ENCODE data around the gene PRR23E.

PRR23E gene

DNA sequence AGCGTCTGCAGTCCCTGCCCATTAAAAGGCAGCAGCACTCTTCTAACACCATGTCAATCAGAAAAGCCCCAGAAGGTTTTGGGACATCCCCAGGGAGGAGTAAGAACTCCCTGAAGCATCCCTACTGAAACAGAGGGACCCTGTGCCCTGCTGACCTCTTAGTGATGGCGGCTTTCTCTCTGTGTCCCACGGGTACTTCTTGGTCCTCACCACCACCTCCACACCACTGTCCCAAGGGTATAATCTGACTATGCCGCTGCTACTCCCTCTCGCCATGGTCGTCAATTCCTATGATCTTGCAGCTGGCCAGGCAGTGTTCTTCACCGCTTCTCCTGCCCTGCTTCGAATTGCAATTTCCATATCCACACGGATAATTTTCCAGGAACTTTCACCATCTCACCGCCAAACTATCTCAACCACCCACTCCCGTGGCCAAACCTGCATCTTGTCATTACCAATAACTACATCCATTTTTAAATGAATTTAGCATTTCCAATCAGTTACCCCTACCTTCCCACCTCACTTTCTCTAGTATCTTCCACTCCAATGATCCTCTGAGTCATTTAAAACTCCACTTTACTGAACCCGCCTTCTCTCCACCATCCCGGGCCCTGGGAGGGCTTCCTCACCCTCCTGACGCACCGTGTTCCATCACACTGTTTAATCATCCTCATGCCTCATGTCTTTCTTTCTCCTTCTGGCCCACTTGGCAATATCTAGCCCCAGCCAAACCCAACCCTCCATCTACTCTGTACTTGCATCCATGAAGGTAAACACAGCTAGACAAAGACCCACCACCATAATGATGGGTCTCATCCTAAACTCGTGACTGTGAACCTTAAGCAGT is 23.7 kb downstream of the PRR23E start:
- Histone ChIP-seq H3K36me3 (ENCODE audit: control insufficient read depth, insufficient read depth, low read length) (no peaks in the 10 kb centered on the region), H3K27me3 (ENCODE audit: control insufficient read depth, insufficient read depth, low read length) (peaks cover 18% of the 10 kb centered on the region), H3K4me1 (ENCODE audit: control insufficient read depth, insufficient read depth, low read length) (no peaks in the 10 kb centered on the region), H3K4me3 (ENCODE audit: low read length) (no peak overlapping the region), H3K9ac (ENCODE audit: low read length) (no peak overlapping the region), H3K9me3 (ENCODE audit: control insufficient read depth, low read length) (no peaks in the 10 kb centered on the region)

DNA sequence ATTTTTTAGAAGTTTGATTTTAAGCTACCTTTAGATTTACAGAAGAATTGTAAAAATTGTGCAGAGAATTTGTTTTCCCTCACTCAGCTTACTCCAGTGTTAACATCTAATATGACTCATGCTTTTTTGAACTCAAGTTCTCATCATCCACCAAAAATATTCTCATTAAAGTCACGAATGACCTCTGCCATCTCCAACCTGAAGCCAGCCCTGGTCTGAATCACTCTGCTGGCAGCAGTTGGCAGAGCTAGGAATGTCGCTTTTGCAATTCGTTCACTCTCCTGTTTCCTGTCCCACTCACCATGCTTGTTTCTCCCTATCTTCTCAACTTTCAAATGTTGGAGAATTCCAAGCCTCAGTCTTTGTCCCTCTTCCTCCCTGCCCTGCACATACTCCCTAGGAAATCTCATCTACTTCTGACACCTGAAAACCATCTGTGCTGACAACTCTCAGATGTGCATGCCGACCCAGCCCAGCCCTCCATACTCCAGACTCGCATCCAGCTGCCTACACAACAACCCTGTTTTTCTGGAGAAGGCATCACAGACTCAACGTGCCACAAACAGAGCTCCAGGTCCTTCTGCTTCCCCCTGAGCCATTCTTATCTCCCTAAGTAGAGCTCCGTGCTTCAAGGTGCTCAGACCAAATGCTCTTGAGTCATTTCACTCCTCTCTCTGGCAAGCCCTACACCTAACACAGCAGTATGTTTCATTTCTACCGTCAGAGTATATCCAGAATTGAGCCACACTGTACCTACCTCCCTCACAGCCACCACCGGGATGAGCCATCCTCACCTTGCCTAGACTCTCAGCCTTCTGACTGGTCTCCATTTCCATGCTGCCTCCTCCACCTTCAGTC is 24.9 kb downstream of the PRR23E start:
- Histone ChIP-seq H3K4me3 (ENCODE audit: low read length) (no peak overlapping the region), H3K9ac (ENCODE audit: low read length) (no peak overlapping the region), H3K9me3 (ENCODE audit: control insufficient read depth, low read length) (no peaks in the 10 kb centered on the region), H3K27me3 (ENCODE audit: control insufficient read depth, insufficient read depth, low read length) (peaks cover 16% of the 10 kb centered on the region), H3K4me1 (ENCODE audit: control insufficient read depth, insufficient read depth, low read length) (no peaks in the 10 kb centered on the region), H3K36me3 (ENCODE audit: control insufficient read depth, insufficient read depth, low read length) (no peaks in the 10 kb centered on the region)

DNA sequence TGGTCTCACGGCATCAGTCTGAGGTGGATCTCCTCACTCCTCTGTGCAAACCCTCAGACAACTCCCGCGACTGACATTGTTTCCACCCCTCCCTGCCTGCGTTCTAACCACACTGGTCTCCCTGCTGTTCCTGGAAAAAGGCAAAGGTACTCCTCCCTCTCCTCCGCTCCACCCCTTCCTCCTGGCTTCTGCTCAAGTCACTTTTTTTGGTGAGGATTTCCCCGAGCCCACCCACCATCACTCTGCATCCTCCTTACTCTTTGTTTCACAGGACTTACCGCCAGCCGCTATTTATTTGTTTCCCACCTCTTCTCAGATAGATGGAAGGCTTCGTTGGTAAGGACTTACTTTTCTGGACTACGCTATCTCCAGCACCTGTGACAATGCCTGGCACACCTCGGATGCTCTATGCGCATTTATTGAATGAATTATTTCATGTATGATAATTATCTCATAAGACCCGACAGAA is 25.6 kb downstream of the PRR23E start:
- Histone ChIP-seq H3K9ac (ENCODE audit: low read length) (no peak overlapping the region), H3K27me3 (ENCODE audit: control insufficient read depth, insufficient read depth, low read length) (peaks cover 16% of the 10 kb centered on the region), H3K9me3 (ENCODE audit: control insufficient read depth, low read length) (no peaks in the 10 kb centered on the region), H3K4me3 (ENCODE audit: low read length) (no peak overlapping the region), H3K36me3 (ENCODE audit: control insufficient read depth, insufficient read depth, low read length) (no peaks in the 10 kb centered on the region), H3K4me1 (ENCODE audit: control insufficient read depth, insufficient read depth, low read length) (no peaks in the 10 kb centered on the region)

DNA sequence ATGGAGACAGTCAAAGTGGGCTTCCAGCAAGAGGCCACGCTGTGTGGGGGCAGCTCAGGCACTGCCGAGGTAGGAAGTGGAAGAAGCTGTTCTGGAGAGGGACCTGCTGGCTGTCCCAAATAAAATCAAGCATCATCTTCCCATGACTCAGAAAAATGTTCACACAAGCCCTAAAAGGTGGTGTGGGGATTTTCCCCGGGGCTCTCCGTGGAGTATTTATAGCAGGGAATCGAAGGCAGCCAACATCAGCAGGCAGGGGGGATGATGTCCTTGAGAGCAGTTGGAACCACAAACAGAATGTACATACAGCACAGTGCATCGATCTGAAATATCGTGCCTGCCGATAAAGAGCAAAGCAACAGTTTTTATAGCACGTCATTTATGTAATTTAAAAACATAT is 27.6 kb downstream of the PRR23E start:
- Histone ChIP-seq H3K4me3 (ENCODE audit: low read length) (no peak overlapping the region), H3K36me3 (ENCODE audit: control insufficient read depth, insufficient read depth, low read length) (no peaks in the 10 kb centered on the region)

DNA sequence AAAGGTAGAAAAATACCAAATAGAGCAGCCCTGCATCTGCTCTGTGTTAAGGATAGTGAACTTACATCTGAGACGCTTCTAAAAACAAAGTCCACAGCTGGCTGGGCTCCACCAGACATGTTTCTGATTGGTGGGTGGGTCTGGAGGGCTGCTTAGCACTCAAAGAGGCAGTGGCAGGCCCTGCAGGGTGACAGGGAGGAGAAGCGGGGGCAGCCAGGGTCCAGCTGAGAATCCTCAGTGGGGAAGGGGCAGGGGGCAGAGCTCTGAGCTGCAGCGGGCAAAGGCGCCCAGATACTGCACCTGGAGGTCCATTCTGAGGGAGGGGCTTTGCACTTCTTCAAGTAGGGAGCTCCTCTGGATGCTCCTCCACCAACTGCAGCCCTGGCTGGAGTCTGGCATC is 28.1 kb downstream of the PRR23E start:
- H3K36me3 ChIP-seq (ENCODE audit: control insufficient read depth, insufficient read depth, low read length) = no peaks in the 10 kb centered on the region
- H3K9me3 ChIP-seq (ENCODE audit: control insufficient read depth, low read length) = no peaks in the 10 kb centered on the region
- H3K4me3 ChIP-seq (ENCODE audit: low read length) = no peak overlapping the region
- peaks cover 16% of the 10 kb centered on the region for H3K27me3 ChIP-seq (ENCODE audit: control insufficient read depth, insufficient read depth, low read length)
- no peak overlapping the region for H3K9ac ChIP-seq (ENCODE audit: low read length)
- no peaks in the 10 kb centered on the region for H3K4me1 ChIP-seq (ENCODE audit: control insufficient read depth, insufficient read depth, low read length)

More for the DNA sequence above, 27.6 kb downstream of the PRR23E start:
- Histone ChIP-seq H3K9me3 (ENCODE audit: control insufficient read depth, low read length) (no peaks in the 10 kb centered on the region), H3K4me1 (ENCODE audit: control insufficient read depth, insufficient read depth, low read length) (no peaks in the 10 kb centered on the region), H3K27me3 (ENCODE audit: control insufficient read depth, insufficient read depth, low read length) (peaks cover 16% of the 10 kb centered on the region), H3K9ac (ENCODE audit: low read length) (no peak overlapping the region)

DNA sequence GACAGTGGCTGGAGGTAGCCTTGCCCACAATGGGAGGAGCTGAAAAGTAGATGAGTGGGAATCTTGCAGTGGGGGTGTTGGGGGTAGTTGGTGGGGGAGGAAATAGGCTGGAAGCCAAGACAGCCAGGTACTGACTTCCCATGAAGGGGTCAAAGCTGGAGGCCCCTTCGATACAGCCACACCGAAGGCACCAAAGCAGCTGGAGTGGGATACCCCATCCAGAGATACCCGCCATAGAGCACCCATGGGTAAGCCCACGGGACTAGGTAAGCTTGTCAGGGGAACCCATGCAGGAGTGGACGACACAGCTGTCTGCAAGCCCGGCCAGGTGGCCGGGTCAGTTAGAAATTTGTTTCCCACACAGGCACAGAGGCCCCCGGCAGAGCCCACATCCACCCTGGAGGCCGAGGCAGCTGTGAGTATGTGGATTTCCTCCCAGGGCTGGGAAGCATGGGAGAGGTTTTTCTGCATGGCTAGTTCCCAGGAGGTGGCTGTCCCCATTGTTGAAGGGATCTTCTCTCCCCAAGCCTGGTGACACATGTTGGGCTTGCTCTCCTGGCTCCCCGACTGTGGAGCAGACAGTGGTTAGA is 28.6 kb downstream of the PRR23E start:
- no peak overlapping the region for H3K9ac ChIP-seq (ENCODE audit: low read length)
- no peaks in the 10 kb centered on the region for H3K36me3 ChIP-seq (ENCODE audit: control insufficient read depth, insufficient read depth, low read length)
- H3K9me3 ChIP-seq (ENCODE audit: control insufficient read depth, low read length) = no peaks in the 10 kb centered on the region
- no peaks in the 10 kb centered on the region for H3K4me1 ChIP-seq (ENCODE audit: control insufficient read depth, insufficient read depth, low read length)
- H3K27me3 ChIP-seq (ENCODE audit: control insufficient read depth, insufficient read depth, low read length) = peaks cover 16% of the 10 kb centered on the region
- H3K4me3 ChIP-seq (ENCODE audit: low read length) = no peak overlapping the region

DNA sequence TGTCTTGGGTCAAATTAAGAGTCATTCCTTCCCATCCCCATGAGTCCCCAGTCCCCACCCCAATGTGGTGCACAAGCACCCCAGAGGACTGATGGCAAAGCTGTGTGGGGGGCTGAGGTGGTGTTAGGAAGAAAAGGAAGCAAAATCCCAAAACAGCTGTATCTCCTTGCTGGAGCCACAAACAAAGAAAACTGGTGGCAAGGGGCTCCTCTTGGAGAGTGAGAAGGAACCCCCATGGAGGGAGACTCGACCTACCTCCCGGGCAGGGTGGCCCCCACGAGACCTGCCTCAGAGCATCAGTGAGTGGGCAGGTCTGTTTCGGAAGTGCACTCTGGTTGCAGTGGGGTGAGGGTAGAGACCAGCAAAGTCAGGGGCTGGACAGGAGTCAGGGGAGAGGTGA is 29.2 kb downstream of the PRR23E start:
- no peaks in the 10 kb centered on the region for H3K36me3 ChIP-seq (ENCODE audit: control insufficient read depth, insufficient read depth, low read length)
- no peak overlapping the region for H3K4me3 ChIP-seq (ENCODE audit: low read length)
- peaks cover 16% of the 10 kb centered on the region for H3K27me3 ChIP-seq (ENCODE audit: control insufficient read depth, insufficient read depth, low read length)
- H3K9ac ChIP-seq (ENCODE audit: low read length) = no peak overlapping the region
- H3K4me1 ChIP-seq (ENCODE audit: control insufficient read depth, insufficient read depth, low read length) = no peaks in the 10 kb centered on the region
- no peaks in the 10 kb centered on the region for H3K9me3 ChIP-seq (ENCODE audit: control insufficient read depth, low read length)

DNA sequence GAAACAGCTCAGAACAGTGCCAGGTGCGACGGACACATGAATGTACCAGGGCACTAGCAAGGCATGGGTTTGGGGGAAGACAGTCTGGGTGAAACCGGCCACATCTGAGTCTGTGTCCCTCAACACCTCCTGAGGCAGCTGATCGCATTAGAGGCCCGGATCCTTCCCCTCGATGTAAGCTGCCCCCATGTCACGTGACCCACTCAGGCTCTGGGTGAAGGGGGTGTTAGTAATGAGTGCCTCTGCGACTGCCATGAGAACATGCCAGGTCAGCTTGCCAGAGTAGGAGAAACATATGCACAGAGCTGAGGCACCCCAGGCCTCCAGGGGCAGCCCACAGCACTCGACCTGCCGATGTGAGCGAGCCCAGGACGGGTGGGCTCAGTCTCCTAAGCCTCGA is 29.7 kb downstream of the PRR23E start:
- peaks cover 16% of the 10 kb centered on the region for H3K27me3 ChIP-seq (ENCODE audit: control insufficient read depth, insufficient read depth, low read length)
- no peaks in the 10 kb centered on the region for H3K4me1 ChIP-seq (ENCODE audit: control insufficient read depth, insufficient read depth, low read length)
- H3K4me3 ChIP-seq (ENCODE audit: low read length) = no peak overlapping the region
- no peaks in the 10 kb centered on the region for H3K36me3 ChIP-seq (ENCODE audit: control insufficient read depth, insufficient read depth, low read length)
- H3K9ac ChIP-seq (ENCODE audit: low read length) = no peak overlapping the region
- no peaks in the 10 kb centered on the region for H3K9me3 ChIP-seq (ENCODE audit: control insufficient read depth, low read length)

DNA sequence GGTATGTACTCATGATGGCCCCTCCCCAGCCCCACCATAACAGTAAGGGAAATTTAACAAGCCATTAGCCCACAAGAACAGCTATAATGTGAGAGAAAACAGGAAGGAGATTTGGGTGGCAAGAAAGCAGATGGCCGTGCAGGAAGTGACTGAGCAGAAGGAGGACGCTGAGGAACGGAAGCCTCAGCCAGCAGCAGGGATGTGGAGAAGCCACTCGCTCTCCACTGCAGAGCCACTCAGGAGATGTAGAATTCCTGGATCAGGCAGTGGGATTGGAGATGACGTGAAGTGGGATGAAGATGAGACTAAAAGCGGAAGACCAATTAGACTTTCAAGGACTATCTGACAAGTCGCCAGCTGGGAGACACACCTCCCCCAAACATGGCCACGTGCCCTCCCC is 31.2 kb downstream of the PRR23E start:
- Histone ChIP-seq H3K9me3 (ENCODE audit: control insufficient read depth, low read length) (no peaks in the 10 kb centered on the region), H3K9ac (ENCODE audit: low read length) (no peak overlapping the region), H3K4me3 (ENCODE audit: low read length) (no peak overlapping the region), H3K4me1 (ENCODE audit: control insufficient read depth, insufficient read depth, low read length) (no peaks in the 10 kb centered on the region), H3K36me3 (ENCODE audit: control insufficient read depth, insufficient read depth, low read length) (no peaks in the 10 kb centered on the region), H3K27me3 (ENCODE audit: control insufficient read depth, insufficient read depth, low read length) (peaks cover 5% of the 10 kb centered on the region)

DNA sequence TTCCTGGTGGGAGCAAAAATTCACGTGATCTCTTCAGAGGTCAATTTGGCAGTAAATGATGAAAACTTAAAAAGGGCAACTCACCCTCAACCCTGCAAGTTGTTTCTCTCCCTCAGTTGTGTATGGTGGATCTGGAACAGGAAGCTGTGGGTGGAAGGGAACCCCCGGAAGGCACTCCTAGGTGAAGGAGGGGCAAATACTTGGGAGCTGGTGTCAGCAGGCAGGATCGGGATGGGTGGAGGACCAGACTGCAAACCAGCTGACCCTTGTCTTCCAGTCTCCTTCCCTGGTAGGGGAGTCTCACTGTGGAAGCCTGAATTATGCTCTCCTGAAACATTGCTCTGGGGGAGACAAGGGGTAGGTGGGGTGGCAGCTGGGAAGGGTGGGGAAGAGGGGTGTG is 33.5 kb downstream of the PRR23E start:
- no peaks in the 10 kb centered on the region for H3K27me3 ChIP-seq (ENCODE audit: control insufficient read depth, insufficient read depth, low read length)
- no peaks in the 10 kb centered on the region for H3K9me3 ChIP-seq (ENCODE audit: control insufficient read depth, low read length)
- no peaks in the 10 kb centered on the region for H3K4me1 ChIP-seq (ENCODE audit: control insufficient read depth, insufficient read depth, low read length)
- no peaks in the 10 kb centered on the region for H3K36me3 ChIP-seq (ENCODE audit: control insufficient read depth, insufficient read depth, low read length)
- no peak overlapping the region for H3K4me3 ChIP-seq (ENCODE audit: low read length)
- H3K9ac ChIP-seq (ENCODE audit: low read length) = no peak overlapping the region

DNA sequence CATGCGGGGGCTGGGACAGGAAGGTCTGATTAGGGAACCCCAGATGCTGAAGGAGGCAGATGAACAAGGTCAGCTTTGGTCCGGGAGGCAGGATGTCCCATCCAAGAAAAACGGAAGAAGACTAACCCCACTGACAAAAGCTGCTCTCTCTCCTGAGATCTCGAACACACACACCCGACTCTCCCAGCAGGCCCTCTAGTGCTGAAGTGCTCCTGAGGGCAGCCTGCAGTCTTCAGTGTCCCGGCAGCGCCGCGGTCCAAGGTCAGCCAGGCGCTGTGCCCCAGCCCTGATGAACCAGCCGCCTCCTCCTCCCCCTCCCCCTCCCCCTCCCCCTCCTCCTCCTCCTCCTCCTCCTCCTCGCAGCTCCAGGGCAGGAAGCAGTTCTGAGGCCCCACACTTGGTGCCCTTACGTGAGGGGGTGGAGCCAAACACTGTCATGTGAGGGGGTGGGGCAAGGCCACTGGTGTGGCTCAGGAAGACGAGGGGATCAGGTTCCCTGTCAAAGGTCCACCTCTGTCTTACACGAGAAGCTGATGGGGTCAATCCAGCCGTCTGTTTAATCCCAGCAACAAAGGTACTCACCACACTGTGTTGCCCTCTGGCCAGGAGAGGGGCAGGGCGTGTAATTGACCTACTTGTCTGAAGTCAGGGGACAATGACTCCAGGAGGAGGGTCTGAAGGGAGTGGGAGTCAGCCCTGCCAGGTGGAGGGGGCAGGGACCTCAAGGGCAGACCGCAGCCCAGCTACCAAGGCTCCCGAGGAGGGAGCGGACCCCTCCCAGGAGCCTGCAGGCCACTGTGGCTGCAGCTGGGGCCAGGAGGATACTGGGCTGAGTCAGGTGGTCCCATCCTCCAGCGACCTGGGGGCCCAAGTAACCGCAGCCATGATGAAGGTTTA is 34.3 kb downstream of the PRR23E start:
- no peaks in the 10 kb centered on the region for H3K36me3 ChIP-seq (ENCODE audit: control insufficient read depth, insufficient read depth, low read length)
- H3K9me3 ChIP-seq (ENCODE audit: control insufficient read depth, low read length) = no peaks in the 10 kb centered on the region
- H3K9ac ChIP-seq (ENCODE audit: low read length) = no peak overlapping the region
- H3K4me1 ChIP-seq (ENCODE audit: control insufficient read depth, insufficient read depth, low read length) = no peaks in the 10 kb centered on the region
- no peaks in the 10 kb centered on the region for H3K27me3 ChIP-seq (ENCODE audit: control insufficient read depth, insufficient read depth, low read length)
- H3K4me3 ChIP-seq (ENCODE audit: low read length) = no peak overlapping the region

Data from mucosa of stomach (tissue), 1 donor.